SW 1271 (cell line): Measurements from ENCODE around the gene ZBTB18.

ENCODE experiments used
- DNase-seq, 2 experiments: peaks; one replicate each; lab custom pipeline; 2025; lab: John Stamatoyannopoulos, UW

ZBTB18 gene

GRCh38 chr1:244062156-244062725 is 11.2 kb downstream of the ZBTB18 start:
- no peak for DNase-seq

GRCh38 chr1:244063498-244063897 is 12.4 kb downstream of the ZBTB18 start:
- DNase-seq = no peak

- DNase-seq = no peak
Observed at GRCh38 chr1:244064621-244065020, 13.5 kb downstream of the ZBTB18 start.

DNA sequence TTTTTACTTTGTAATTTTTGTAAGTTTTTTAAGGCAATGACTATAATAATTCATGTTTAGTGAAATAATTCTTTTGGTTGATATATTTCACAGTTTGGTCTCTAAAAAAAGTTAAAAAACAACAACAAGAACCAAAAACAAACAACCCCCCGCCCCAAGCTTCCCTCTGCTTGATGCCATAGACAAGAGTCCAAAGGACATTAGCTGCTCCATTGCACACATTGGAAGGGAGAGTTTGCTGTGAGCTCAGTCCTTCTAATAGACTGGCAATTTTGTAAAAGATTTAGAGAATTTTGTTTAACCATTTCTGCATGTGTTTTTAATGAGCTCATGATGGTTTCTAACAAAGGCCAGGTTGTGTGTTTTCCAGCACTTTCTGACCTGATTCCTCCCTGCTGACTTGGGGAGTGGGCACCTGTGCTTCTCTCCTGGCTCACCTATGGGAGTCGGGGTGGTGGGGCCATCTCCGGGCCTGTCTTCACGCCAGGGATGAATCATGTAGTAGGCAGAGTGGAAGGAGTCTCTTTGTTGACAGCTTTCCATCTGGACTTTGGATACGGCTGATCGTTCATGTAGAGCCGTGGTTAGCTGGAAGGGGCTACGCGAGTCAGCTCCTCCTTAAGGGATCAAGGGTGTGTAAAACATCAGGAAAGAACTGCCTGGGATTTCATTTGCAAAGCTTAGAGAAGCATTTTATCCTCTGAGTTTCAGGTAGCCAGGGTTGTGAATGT is 14.1 kb downstream of the ZBTB18 start:
- DNase-seq = no peak

DNA sequence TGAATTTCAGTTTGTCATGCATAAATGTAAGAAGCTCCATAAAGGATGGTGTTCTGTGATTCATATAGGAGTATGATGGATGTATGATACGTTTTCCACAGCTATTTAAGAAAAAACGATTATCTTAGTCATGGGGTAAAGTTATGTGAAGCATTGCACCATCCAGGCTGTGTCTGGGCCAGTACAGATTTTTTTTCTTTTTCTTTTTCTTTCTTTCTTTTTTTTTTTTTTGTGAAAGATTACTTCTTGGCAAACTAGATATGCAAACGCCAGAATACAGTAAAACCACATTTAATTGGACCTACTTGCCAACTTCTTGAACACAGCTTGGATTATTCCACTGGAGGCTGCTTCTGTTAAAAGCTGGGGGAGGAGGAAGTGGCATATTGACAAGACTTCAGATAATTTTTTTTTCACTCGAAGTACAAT is 14.9 kb downstream of the ZBTB18 start:
- no peak for DNase-seq

DNA sequence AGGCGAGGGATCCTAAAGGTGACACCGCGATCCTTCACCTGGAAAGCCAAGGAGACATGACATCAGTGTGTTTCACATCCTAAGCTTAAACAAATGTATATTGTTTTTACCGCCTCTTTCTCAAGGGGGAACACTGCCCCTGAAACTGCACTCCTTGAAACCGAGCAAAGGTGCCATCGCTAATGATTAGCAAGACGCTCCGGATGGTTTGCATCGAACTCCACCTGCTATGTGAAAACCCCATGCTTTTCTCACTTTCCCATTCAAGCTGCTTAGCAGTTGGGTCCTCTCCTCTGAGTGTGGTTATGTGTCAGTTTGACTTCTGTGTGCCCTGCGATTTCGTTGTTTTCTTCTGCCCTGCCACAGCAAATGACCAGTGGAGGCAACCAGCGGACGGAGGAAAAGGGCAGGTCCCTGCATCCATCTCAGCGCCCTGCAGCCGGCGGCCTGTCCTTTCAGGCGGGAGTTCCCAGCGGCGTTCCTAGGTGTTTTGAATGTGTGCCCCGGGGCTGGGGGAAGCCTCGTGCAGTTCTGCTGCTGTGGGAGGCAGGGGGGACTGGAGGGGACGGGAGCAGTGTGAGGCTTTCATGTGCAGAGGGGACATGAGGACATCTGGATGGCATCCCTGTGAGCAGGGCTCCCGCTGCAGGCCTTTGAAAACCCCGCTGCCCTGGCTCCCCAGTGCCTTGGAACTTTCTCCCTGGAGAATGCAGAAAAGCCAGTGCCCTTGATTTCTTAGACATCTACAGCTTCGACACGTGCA is 16.1 kb downstream of the ZBTB18 start:
- DNase-seq = no peak

GRCh38 chr1:244067893-244068292 is 16.8 kb downstream of the ZBTB18 start:
- no peak for DNase-seq

DNA sequence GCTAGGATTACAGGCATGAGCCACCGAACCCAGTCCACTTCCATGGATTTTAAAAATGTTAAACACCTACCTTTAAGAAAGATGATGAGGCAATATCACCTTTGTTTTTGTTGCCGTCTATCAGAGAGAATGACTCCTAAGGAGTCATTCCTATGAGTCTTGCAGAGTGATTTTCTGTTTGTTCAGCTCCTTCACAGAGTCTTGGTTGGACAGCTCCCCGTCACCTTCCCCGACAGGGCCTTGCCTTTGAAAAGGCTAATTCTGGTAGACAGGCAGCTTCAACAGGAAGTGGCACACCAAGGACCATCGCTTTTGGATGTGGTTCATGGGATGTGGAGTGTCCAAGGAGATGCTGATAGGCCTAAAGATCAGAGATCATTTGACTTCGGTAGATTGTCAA is 17.5 kb downstream of the ZBTB18 start:
- DNase-seq = no peak

- DNase-seq = no peak
Observed at GRCh38 chr1:244069326-244069898, 18.3 kb downstream of the ZBTB18 start.

DNA sequence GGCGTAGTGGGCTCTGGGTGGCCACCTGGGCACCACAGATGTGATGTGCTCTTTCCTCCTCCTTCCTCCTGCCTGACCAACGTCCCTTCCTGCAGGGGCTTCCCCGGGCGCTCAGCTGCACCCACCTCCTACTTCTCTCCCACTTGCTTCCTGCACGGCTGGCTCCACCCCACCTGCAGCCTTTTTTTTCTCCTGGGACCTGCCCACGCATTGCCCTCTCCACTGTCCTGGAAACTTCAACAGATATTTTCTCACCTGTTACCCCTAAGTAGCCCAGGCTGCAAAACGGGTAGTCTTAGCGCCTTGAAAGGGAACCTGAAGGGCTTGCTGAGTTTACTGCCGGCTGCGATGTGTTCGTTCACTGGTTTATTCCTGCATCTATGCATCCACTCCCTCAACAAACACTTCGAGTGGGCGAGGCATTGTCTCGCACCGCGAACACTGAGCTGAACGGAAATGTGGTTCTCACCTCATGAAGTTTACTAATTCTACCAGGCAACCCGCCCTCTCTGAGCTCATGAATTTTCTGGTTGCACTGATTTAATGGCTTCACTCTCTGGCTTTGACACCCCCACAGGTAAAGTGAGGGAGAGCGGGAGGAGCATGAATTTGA is 23.6 kb downstream of the ZBTB18 start:
- no peak for DNase-seq

DNA sequence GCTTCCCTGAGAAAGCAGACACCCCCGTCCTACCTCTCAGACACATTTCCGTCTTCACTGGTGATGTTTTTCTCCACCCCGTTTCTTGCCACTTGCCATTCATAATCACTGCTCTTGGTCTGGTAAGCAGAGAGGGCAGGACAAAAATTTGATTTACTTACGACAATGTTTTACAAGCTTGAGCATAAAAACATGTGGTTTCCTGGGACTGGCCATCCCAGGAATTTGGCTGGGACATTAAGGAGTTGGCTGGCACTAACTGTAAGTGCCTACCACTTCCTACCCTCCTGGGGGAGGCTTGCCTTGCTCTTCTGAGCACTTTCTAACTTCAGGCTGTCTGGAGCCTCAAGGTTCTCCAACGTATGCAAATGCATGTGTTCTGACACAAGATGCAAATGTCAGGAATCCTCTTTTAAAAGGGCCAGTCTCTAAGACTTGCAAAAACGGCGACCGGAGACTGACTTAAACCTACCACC is 24.2 kb downstream of the ZBTB18 start:
- no peak for DNase-seq

- no peak for DNase-seq
Observed at GRCh38 chr1:244076740-244077139, 25.7 kb downstream of the ZBTB18 start.

- DNase-seq = no peak
Observed at GRCh38 chr1:244077473-244078220, 26.6 kb downstream of the ZBTB18 start.

- DNase-seq = no peak
Observed at GRCh38 chr1:244080343-244080929, 29.4 kb downstream of the ZBTB18 start.

- no peak for DNase-seq
Observed at GRCh38 chr1:244082969-244083368, 31.9 kb downstream of the ZBTB18 start.

DNA sequence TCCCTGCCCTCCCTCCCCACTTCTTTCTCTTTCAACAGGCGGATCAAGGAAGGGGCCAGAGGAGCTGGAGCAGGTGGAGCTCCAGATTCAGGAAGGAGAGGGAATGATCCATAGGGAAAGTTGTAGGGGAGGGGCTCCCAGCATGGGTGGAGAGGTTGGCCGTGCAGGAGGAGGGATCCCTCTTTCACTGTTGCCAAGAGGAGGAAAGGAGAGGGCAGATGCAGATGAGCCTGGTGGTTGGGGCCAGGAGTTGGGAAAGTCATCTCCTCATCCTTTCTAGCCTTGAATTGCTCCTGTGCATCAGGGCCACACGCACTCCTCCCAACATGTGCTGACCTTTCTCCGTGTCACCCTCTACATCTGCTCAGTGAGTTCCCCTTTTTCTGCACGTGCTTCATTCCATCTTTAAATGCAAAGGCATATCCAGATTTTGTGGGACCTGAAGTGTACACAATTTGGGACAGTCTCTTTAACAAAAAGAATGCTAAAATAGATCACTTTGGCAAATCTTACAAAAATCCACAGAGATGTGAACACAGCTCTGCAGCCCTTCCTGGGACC is 32.4 kb downstream of the ZBTB18 start:
- DNase-seq = no peak

DNA sequence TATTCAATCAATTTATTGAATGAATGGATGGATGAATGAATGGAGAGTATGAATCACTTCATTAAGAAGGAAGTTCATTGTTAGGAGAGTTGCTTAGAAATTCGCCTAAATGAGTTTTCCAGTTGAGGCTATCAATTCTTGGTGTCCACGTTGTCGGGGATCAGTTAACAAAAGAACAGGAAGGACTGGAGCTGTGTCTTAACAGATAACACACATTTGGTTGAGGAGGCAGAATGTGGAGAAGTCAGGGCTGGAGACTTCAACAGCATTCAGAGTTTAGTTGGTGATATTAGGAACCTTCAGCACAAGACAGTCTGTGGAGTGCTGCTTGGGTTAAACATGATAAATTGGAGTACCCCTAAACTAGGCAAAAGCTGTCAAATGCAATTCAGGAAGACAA is 33.7 kb downstream of the ZBTB18 start:
- no peak for DNase-seq

GRCh38 chr1:244085891-244086290 is 34.8 kb downstream of the ZBTB18 start:
- no peak for DNase-seq

- DNase-seq = no peak
Observed at GRCh38 chr1:244087021-244087560, 36.0 kb downstream of the ZBTB18 start.

GRCh38 chr1:244087611-244088010 is 36.5 kb downstream of the ZBTB18 start:
- DNase-seq = no peak
